ENCODE data around the gene SLCO4A1.

SLCO4A1 gene

GRCh38 chr20:62602550-62602949, 39.8 kb upstream of the SLCO4A1 start:
- in situ Hi-C loops (cut with MboI; ENCODE audit: low sequenced_read_pairs, unreplicated experiment) = no loop called here
- TF ChIP-seq CTCF (IDR thresholded peaks at IDR 0.05; ENCODE audit: borderline replicate concordance, control extremely low read depth, extremely low read depth, insufficient read depth, missing control alignments) = no peak
- no peak for DNase-seq (ENCODE audit: low spot score)

DNA sequence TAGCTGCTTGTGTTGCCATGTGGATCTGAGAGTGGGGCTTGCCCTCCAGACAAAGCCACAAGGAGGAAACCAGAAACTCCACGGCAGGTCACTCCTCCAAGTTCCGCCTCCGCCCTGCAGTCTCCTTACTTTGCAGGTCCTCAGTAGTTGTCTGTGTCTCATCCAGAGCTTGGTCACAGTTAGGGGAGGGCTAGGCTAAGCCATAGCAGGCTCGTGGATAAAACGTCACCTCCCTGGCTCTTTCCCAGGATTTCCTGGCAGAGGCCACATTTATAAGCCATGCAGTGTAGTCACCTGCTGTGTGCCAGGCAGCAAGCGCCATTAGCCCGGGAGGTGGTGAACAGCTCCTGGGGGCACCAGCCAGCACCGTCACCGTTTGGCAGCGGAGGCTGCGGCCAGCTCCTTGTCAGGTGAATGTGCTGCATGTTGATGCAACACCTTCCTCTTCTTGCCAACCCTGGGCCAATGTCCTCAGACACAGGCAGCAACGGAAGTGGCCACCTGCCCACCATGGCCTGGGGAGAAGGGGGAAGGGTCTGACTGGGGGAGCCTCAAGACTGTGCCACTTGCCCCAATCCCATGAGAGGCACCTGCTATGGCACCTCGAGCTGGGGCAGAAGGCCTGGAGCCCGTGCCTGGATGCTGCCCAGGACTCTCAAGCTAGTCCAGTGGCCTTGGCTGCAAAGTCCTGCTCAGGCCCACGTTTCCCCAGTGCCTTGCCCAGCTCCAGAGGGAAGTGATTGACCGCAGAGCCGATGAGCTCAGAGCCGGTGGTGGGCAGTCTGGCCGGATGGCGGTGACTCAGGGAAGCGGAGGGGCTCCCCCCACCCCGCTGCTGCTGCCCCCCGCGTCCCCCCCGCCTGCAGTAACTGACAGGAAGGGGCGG, 39.0 kb upstream of the SLCO4A1 start:
- peak; percentile 76 for DNase-seq (ENCODE audit: low spot score)
- TF ChIP-seq CTCF (IDR thresholded peaks at IDR 0.05; ENCODE audit: borderline replicate concordance, control extremely low read depth, extremely low read depth, insufficient read depth, missing control alignments) = no peak
- in situ Hi-C loops (cut with MboI; ENCODE audit: low sequenced_read_pairs, unreplicated experiment) = no loop called here

DNA sequence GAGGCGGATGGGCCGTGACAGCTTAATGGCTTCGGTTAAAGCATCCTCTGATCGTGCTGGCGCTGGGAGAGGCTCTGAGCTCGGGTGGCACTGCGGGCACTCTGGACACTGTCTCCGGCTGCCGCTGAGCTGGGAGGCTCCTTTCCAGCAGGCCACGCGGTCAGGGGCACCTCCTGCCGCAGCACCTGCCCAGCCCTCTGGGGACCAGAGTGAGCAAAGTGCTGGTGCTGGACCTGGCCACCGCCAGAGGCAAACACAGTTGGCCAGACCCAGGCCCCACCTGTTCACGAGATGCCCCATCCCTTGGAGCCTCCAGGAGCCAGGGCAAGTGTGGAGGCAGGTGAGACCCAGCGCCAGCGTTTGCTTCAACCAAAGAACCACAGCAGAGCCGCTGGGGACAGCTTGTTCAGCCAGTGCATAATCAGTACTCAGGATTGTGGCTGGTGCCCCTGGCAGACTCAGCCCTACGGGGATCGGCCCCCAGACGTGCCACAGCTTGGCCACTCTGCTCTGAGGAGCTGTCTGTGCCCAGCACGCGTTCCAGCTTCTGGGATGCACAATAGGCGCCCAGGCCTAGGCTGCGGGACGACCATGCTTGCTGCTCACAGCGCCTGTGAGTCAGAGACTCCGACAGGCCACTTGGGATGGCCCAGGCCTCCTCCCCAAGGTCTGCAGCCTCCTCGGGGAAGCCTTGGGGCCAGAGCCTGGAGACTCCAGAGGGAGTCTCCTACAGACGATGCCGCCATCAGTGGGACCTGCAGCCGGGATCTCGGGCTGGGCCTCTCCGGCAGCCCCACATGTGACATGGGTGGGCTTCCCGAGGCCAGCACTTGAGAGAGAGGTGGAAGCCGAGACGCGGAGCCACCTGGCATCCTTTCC, 38.2 kb upstream of the SLCO4A1 start:
- TF ChIP-seq CTCF (IDR thresholded peaks at IDR 0.05; ENCODE audit: borderline replicate concordance, control extremely low read depth, extremely low read depth, insufficient read depth, missing control alignments) = no peak
- no peak for DNase-seq (ENCODE audit: low spot score)
- in situ Hi-C loops (cut with MboI; ENCODE audit: low sequenced_read_pairs, unreplicated experiment) = no loop called here

GRCh38 chr20:62604796-62605195, 37.5 kb upstream of the SLCO4A1 start:
- no peak for DNase-seq (ENCODE audit: low spot score)
- TF ChIP-seq CTCF (IDR thresholded peaks at IDR 0.05; ENCODE audit: borderline replicate concordance, control extremely low read depth, extremely low read depth, insufficient read depth, missing control alignments) = no peak
- in situ Hi-C loops (cut with MboI; ENCODE audit: low sequenced_read_pairs, unreplicated experiment) = no loop called here

GRCh38 chr20:62605236-62605943, 36.9 kb upstream of the SLCO4A1 start:
- in situ Hi-C loops (cut with MboI; ENCODE audit: low sequenced_read_pairs, unreplicated experiment) = no loop called here
- no peak for DNase-seq (ENCODE audit: low spot score)

More at GRCh38 chr20:62605236-62605943, 36.9 kb upstream of the SLCO4A1 start:
- TF ChIP-seq CTCF (IDR thresholded peaks at IDR 0.05; ENCODE audit: borderline replicate concordance, control extremely low read depth, extremely low read depth, insufficient read depth, missing control alignments) = no peak

All from GM13976 (cell line).